Caki2 (cell line): Measurements from ENCODE around the gene ME2. TPM values are rescaled to one million over a fixed set of nuclear protein-coding genes. Genes with fewer than 3 reads are reported as not detected.
"Not testable (repeated sequence)": the region's sequence is repeated elsewhere in the genome, so short reads cannot be mapped to it uniquely, and the experiment has no call there.

Source experiments
- DNase-seq: peaks from one replicate; pipeline ENCODE4 v3.0.0-alpha.2; 2015; ENCODE audit warnings: low read depth
- in situ Hi-C: cut with HindIII; loops from 2 replicates; pipeline ENCODE4 v1.10.0; 2016; ENCODE audit warnings: low sequenced_read_pairs, low pct_unique_long_range_greater_than_20kb, mixed read lengths
- total RNA-seq: library from RNA; depleted of rRNA; stranded (reverse); fragments of >200 nt; shearing (Covaris generic); gene quantifications from 2 replicates; pipeline ENCODE4 v1.2.3, GENCODE V29; 2014; ENCODE audit warnings: low replicate concordance

The ME2 gene
- total RNA-seq, 1 experiment from 2014 or later, result 27.8 TPM

DNA sequence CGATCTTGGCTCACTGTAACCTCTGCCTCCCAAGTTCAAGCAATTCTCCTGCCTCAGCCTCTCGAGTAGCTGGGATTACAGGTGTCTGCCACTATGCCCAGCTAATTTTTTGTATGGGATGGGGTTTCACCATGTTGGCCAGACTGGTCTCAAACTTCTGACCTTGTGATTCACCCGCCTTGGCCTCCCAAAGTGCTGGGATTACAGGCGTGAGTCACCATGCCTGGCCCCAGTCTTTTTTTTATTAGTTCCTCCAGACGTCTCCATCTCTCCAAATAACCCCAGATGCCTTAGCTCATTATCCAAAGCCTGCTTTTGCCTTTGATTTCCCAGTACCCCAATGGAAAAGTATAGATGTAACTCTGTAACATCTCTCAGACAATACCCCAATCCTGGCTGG lies 21.8 kb upstream of the ME2 start:
- DNase-seq, in situ Hi-C loops: not testable (repeated sequence)

- in situ Hi-C loops, result no loop called here
- DNase-seq, result no peak
Observed at GRCh38 chr18:50857694-50858093, 21.2 kb upstream of the ME2 start.

DNA sequence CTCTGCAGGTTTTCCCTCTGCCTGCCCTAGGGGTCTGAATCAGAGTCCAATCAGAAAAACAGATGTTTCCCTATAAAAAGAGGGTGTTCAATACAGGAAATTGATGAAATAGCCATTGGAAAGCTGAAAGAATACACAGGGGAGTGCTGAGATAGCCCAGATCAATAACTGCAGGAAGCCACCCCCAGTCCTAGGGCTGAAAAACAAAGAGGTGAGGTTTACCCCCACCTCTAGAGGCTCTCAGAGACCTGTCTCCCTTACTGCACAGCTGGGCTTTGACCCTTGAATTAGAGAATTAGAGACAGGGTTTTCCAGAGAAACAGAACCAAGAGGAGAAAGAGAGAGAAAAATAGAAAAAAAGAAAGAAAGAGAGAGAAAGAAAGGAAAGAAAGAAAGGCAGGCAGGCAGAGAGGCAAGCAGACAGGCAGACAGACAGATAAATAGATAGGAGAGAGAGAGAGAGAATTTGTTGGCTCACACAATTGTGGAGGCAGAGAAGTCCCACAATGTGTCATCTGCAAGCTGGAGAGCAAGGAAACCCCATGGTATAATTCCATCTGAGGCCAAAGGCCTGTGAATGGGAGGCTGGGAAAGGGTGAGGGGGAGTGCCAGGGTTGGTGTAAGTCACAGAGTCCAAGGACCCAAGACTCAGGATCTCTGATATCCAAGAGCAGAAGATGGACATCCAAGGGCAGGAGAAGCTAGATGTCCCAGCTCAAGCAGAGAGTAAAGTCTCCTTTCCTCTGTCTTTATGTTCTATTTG lies 18.9 kb upstream of the ME2 start:
- no peak for DNase-seq
- in situ Hi-C loops, result no loop called here

DNA sequence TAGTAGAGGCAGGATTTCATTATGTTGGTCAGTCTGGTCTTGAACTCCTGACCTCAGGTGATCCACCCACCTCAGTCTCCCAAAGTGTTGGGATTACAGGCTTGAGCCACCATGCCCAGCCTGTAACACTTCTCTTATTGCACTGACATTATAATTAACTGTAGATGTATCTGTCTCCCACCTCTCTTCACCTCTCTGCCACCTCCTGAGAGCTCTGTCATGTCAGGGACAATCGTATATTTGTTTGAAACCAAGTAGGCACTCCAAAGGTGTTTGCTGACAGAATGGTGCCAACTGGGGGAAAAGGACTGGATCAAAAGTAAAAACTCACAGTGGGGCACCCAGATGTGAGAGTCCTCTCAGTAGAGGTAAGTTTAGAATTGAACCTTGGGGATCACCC lies 17.3 kb upstream of the ME2 start:
- DNase-seq, result no peak

DNA sequence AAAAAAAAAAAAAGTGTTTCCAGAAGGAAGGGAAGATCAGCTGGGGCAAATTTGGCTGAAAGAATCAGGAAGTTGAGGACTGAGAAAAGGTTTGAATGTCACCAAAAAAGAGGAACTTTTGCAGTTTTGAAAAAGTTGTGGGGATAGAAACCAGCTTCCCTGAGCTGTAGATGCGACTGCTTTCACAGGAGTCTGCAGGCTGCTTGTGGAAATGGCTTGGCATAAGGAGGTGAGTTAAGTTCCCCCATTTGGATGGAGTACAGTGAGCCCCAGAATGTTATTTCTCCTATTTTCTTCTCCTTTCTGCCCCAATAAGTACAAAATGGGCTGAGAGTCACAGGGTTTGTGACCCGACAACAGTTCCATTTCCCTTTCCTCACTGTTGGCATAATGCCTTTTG lies 16.5 kb upstream of the ME2 start:
- no peak for DNase-seq
- in situ Hi-C loops, result no loop called here

More for the DNA sequence above, 17.3 kb upstream of the ME2 start:
- in situ Hi-C loops, result no loop called here

GRCh38 chr18:50863840-50864375 lies 15.0 kb upstream of the ME2 start:
- DNase-seq, result no peak
- in situ Hi-C loops, result no loop called here

DNA sequence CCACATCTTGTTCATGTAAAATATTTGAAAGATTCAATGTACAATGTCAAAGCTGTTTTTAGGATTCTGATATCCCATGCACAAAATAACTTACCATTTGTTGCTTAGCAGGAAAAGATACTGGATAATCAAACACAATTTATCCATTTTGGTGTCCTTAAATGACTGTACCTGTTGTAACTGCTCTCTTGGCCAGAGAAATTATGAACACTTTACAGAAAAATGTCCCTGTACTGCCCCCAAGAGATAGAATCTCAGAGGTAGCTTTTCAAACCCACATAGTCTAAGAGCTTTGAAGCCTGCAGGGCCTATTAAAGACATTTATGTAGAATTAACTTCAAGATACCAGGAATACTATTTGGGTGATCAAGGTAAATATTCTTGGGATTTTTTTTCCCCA lies 12.2 kb upstream of the ME2 start:
- in situ Hi-C loops, result no loop called here
- peak; percentile 4 for DNase-seq

GRCh38 chr18:50869150-50869549 lies 9.8 kb upstream of the ME2 start:
- in situ Hi-C loops, result no loop called here

GRCh38 chr18:50870138-50870845 lies 8.6 kb upstream of the ME2 start:
- peak; percentile 61 for DNase-seq
- in situ Hi-C loops, result no loop called here

More at GRCh38 chr18:50869150-50869549, 9.8 kb upstream of the ME2 start:
- DNase-seq, result no peak

DNA sequence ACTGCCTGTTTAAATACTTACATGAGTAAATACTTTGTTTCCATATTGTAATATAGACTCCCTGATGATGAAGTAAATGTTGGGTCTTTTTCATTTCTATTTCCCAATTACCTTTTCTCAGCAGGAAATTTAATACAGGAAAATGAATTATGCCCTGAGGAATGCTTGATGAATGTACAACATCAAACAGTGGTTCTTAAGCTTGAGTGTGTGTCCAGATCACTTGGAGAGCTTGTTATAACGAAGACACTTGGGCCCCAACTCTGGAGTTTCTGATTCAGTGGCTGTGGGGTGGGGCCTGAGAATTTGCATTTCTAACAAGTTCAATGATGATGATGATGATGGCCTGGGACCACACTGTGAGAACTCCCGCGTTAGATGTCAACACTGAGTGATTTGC lies 7.1 kb upstream of the ME2 start:
- in situ Hi-C loops, result no loop called here
- no peak for DNase-seq

GRCh38 chr18:50875966-50876536 lies 2.9 kb upstream of the ME2 start:
- in situ Hi-C loops, result no loop called here

DNA sequence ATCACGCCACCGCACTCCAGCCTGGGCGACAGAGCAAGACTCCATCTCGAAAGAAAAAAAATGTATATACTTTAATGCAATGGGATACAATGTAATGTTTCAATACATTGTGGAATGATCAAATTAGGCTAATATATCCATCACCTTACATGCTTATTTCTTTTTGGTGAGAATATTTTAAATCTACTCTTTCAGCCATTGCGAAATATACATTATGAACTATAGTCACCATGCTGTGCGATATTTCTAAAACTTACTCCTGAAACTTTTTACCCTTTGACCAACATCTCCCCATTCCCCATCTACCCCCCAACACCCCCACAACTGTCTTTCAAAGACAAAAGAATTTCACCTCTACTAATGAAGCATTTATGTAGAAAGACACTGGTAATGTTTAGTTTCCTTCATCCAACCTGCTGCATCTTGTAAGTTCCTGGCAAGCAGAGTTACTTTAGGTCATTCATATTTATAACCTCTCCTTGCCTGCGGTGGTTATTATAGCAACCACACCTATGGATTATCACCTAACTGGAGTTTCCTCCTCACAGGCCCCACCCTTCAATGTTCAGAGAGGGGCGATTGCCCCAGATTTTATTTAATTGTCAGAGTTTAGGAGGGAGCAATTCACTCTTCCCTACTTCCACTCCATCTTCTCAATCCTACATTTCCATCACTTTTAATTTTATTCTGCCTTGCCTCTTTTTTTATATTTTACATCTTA lies 1.2 kb upstream of the ME2 start:
- in situ Hi-C loops, result no loop called here
- DNase-seq, result no peak

More at GRCh38 chr18:50875966-50876536, 2.9 kb upstream of the ME2 start:
- no peak for DNase-seq

GRCh38 chr18:50879302-50880118 lies 592 bp downstream of the ME2 start:
- in situ Hi-C loops, result no loop called here
- peak; percentile 28 for DNase-seq

DNA sequence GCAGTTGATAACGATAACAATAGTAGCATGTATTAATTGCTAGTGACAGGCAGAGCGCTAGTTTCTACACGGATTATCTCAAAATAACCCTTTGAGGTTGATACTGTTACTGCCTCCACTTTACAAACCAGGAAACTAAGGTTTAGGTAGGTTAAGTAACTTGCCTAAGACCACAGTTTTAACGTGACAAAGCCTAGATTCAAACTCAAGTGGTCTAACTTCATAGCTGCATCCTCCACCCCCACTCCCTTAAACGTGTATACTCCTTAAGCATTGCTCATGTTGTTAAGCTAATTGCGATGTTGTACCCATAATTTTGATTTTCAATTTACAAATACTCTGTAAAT lies 1.2 kb downstream of the ME2 start:
- in situ Hi-C loops, result no loop called here
- no peak for DNase-seq

GRCh38 chr18:50880944-50881343 lies 2.0 kb downstream of the ME2 start:
- in situ Hi-C loops, DNase-seq: not testable (repeated sequence)

DNA sequence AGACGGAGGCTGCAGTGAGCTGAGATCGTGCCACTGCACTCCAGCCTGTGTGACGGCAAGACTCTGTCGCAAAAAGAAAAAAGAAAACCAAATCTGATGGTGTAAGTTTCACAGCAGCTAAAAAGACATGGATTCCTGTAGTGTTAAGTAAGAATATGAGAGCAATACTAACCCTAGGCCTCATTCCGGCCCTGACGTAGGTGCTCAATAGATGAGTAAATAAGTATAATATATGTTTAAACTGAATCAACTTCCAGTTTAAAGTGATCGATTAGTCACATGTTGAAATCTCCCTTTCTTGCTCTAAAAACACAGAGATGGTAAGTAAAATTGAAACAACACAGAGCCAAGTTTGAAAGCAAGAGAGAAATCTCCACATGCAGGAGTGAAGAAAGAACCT lies 8.0 kb downstream of the ME2 start:
- no peak for DNase-seq
- in situ Hi-C loops, result no loop called here

DNA sequence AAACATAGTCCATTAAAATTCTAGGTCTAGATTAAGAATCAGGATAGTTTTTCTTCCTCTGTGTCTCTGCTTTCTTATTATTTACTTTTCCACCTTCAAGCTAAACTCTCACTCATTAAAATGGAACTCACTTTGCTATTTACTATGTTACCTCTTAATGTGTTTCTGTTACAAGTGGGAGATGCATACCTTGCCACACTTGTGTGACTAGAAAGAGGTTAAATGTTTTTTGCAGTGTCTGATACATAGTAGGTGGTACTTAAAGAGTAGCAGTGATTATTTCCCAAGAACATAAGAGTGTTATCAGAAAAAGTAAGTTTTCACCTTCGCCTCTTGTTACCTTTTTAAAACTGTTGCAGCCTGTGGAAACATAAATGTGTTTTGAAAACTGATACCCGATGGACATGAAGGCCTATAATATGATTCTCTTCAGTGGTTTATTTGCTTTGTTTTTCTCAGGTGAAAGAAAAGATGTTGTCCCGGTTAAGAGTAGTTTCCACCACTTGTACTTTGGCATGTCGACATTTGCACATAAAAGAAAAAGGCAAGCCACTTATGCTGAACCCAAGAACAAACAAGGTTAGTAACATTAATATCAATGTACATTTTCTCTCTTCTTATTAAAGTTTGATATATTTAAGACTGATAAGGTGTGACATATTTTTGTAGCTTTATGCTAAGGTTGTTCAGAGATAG lies 16.6 kb downstream of the ME2 start:
- no peak for DNase-seq
- in situ Hi-C loops, result no loop called here
